Dedifferentiated amniotic fluid mesenchymal stem cell (primary cell): ENCODE measurements around the gene TM9SF2.
A peak's percentile ranks its signal among the peaks of the same experiment; 100 is the strongest.

ENCODE experiments used
- DNase-seq: peaks from one replicate; pipeline ENCODE4 v3.0.0-alpha.2; 2016; ENCODE audit errors: extremely low spot score

The TM9SF2 gene

GRCh38 chr13:99495466-99496183 is 5.6 kb upstream of the TM9SF2 start:
- DNase-seq, result no peak

- no peak for DNase-seq
Observed at GRCh38 chr13:99496184-99497142, 4.8 kb upstream of the TM9SF2 start.

GRCh38 chr13:99498171-99499161 is 2.8 kb upstream of the TM9SF2 start:
- peak; percentile 94 for DNase-seq

- no peak for DNase-seq
Observed at GRCh38 chr13:99500839-99501183, 461 bp upstream of the TM9SF2 start.

GRCh38 chr13:99501848-99502301 is 603 bp downstream of the TM9SF2 start:
- DNase-seq, result no peak

- peak; percentile 28 for DNase-seq
Observed at GRCh38 chr13:99505814-99506269, 4.6 kb downstream of the TM9SF2 start.

- DNase-seq, result no peak
Observed at GRCh38 chr13:99506634-99507033, 5.4 kb downstream of the TM9SF2 start.

- no peak for DNase-seq
Observed at GRCh38 chr13:99507054-99507453, 5.8 kb downstream of the TM9SF2 start.

GRCh38 chr13:99507551-99507950 is 6.3 kb downstream of the TM9SF2 start:
- no peak for DNase-seq

GRCh38 chr13:99507986-99508385 is 6.7 kb downstream of the TM9SF2 start:
- no peak for DNase-seq

GRCh38 chr13:99509479-99509878 is 8.2 kb downstream of the TM9SF2 start:
- DNase-seq, result no peak

- DNase-seq, result no peak
Observed at GRCh38 chr13:99514801-99515200, 13.5 kb downstream of the TM9SF2 start.

- DNase-seq, result no peak
Observed at GRCh38 chr13:99516153-99516929, 15.1 kb downstream of the TM9SF2 start.

GRCh38 chr13:99517577-99517976 is 16.3 kb downstream of the TM9SF2 start:
- no peak for DNase-seq

GRCh38 chr13:99517984-99518383 is 16.7 kb downstream of the TM9SF2 start:
- no peak for DNase-seq

- no peak for DNase-seq
Observed at GRCh38 chr13:99522298-99522697, 21.0 kb downstream of the TM9SF2 start.

- DNase-seq, result no peak
Observed at GRCh38 chr13:99523838-99524237, 22.6 kb downstream of the TM9SF2 start.

GRCh38 chr13:99525967-99526366 is 24.7 kb downstream of the TM9SF2 start:
- DNase-seq, result no peak

GRCh38 chr13:99526549-99526948 is 25.3 kb downstream of the TM9SF2 start:
- no peak for DNase-seq

- DNase-seq, result no peak
Observed at GRCh38 chr13:99527301-99527700, 26.0 kb downstream of the TM9SF2 start.

GRCh38 chr13:99528547-99528946 is 27.3 kb downstream of the TM9SF2 start:
- no peak for DNase-seq
